Fibroblast of skin of abdomen (primary cell): Measurements from ENCODE around the gene GMPPB.
"Not testable (repeated sequence)": the region's sequence is repeated elsewhere in the genome, so short reads cannot be mapped to it uniquely, and the experiment has no call there.

Experiments
- DNase-seq: peaks from one replicate; pipeline ENCODE4 v3.0.0-alpha.2; 2013

Gene GMPPB

GRCh38 chr3:49689046-49689907, 34.5 kb downstream of the GMPPB start, which contains the start of the genes MST1 and RNF123:
MST1 (minus strand) TSS chr3:49689474; CDS start chr3:49688691, 783 bp downstream.
RNF123 (plus strand) TSS chr3:49689557; CDS start chr3:49691166, 1,609 bp downstream.
- DNase-seq: peak; percentile 90

GRCh38 chr3:49688338-49689045, 35.3 kb downstream of the GMPPB start:
- not testable (repeated sequence) for DNase-seq

- DNase-seq: not testable (repeated sequence)
These were observed 36.3 kb downstream of the GMPPB start for GRCh38 chr3:49687424-49687795.

DNA sequence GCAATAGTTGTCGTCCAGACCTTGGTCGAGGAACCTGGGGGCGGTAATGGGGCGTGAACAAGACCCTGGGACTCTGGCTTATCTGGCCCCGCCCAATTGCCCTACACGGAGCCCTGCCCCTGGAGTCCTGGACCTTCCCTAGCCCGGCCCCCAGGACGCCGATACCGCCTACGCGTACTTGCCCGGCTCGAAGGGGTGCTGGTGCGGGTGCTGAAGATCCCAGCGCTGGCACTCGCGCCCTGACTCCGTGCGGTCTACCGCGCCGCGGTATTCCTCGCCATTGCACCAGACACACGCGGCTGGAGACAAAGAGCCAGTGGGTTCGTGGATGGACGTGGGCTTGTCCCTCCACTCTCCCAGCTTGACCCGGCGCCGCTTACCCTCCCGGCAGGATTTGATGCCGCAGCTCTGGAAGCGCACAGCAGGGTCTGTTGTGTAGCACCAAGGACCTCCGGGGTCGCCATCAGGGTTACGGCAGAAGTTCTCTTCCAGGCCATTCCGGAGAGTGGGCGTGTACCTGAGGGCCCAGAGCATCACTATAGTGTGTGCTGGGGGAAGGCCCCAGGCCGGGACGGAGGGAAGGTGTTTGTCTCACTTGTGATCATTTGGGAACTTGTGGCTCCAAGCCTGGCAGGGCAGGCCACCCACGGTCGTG, 36.9 kb downstream of the GMPPB start:
- DNase-seq: peak; percentile 36

GRCh38 chr3:49686346-49686745, 37.4 kb downstream of the GMPPB start:
- not testable (repeated sequence) for DNase-seq

DNA sequence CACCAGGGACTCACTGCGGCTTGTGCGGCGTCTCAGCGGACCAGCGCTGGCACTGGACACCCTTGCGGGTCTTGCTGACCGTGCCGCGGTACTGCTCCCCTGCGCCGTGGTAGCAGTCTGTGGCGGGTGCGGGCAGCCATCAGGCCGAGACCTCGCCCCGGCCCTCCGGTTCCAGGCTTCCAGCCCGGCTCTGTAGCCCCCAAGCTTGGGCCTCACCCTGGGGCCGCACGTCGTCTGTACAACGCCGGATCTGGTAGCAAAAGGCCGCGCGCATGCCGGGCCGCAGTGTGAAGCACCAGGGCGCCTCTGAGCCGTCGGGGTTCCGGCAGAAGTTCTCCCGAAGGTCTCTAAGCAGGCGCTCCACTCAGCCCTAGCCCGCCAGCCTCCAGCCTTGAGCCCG, 37.9 kb downstream of the GMPPB start:
- not testable (repeated sequence) for DNase-seq

DNA sequence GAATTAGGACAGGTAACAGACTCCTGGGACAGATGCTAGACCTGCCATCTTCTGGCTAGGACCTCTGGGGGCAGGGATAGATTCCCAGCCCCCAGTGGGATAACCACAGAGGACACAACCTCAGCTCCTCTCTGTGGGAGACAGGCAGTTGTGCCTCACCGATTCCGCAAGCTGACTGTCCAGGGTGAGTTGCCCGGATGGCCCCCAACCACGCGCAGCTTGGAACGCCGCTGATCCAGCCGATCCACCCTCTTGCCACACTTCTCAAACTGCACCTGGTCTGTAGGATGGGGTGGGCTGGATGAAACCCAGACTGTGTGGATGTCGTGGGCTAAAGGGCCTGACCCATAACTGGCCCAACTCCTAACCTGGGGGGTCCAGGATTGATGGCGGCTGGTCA, 38.6 kb downstream of the GMPPB start:
- not testable (repeated sequence) for DNase-seq

- DNase-seq: not testable (repeated sequence)
These were observed 39.3 kb downstream of the GMPPB start for GRCh38 chr3:49684453-49684852.

DNA sequence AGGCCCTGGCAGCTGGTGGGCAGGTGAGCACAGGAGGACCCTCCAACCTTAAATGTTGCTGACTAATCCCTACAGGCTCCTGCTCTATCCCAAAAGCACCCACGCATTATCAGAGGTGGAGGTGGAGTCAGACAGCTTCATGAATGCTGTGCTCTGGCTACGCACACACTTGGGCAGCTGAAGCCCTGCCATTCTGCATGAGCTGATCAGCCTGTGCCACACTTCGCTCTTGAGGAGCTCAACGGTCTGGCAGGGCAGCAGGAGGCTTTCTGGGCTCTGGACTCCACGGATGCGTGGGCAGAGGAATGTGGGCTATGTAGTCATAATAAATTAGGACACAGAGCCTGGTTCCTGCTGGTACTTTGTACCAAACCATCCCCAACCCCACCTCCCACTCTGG, 40.6 kb downstream of the GMPPB start:
- no peak for DNase-seq

DNA sequence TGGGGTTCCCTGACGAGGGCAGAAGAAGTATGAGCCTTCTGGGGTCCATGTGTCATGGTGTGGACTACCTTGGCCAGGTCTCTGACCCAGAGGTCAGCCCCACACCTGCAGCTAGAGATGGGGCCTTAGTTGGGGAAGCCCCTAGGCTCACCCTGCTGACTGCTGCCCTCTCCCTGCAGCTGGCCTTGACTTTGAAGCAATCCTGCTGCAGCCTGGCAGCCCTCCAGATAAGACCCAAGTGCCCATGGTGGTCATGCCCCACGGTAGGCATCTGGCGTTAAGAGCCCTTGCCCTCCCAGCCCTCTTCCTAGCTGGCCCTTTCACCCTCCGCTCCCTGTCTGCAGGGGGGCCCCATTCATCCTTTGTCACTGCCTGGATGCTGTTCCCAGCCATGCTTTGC, 42.2 kb downstream of the GMPPB start:
- no peak for DNase-seq

GRCh38 chr3:49681232-49681522, 42.6 kb downstream of the GMPPB start:
- no peak for DNase-seq

- no peak for DNase-seq
These were observed 43.1 kb downstream of the GMPPB start for GRCh38 chr3:49680493-49681231.

DNA sequence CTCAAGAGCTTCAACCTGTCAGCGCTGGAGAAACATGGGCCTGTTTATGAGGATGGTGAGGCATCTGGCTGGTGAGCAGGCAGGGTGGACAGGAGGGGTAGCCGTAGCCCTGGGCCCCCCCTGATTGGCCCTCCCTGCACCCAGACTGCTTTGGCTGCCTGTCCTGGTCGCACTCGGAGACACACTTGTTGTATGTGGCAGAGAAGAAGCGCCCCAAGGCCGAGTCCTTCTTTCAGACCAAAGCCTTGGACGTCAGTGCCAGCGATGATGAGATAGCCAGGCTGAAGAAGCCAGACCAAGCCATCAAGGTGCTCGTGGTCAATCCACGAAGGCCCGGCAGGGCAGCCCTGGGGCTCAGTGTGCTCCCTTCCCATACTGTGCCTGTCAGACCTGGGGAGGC, 47.8 kb downstream of the GMPPB start:
- no peak for DNase-seq

DNA sequence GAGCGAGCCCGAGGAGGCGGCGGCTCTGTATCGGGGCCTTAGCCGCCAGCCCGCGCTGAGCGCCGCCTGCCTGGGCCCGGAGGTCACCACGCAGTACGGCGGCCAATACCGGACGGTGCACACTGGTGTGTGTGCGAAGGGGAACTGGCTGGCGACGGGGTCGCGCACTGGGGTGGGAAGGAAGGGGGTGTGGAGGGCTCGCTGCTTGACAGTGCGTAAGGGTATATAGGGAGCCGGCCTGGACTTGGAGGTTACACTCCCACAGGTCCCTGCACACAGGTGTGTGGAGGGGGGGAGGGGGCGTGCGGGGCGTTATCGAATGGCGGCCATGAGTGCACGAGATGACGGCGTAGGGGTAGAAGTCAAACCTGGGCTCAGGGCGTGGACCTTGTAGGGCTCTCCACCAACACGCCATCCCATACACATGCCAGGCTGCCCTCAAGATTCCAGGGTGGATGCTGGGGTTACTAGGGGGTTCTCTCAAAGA, 49.2 kb downstream of the GMPPB start:
- no peak for DNase-seq

DNA sequence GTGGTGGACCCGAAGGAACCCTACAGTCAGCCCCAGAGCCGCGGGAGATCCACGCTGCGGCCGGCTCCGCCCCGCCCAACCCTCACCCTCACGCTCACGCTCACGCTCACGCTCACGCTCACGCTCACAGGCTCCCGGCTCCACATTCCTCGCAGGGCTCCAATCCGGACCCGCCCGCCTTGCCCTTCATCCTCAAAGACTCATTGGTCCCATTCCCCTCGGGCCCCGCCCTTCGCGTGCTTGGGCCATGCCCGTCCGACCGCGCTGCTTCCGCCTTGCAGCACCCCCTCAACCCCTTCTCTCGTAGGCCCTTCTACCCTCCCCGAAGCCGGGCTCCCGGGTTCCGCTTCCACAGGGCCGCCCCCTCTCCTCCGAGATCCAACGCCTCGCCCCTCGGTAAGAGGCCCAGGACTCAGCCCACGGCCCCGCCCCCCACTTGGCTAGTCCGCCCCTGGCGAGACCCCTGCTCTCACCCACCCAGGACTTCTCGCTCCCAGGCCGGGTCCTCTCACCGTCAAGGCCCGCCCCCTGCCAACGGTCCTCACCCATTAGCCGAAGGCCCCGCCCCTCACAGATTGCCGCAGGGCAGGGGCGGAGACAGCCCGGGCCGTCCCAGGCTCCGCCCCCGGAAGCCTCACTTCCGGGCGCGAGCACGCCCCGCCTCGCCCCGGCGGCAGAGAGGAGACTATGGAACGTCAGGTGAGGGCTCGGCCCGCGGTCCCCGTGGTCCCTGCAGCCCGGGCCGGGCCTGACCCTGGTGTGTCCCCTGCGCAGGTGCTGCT, 49.8 kb downstream of the GMPPB start, which contains the start of gene APEH:
Gene APEH (plus strand): TSS at position 637 of the 782 bp plus-strand sequence. CDS start 51 bp downstream, at position 688.
- peak; percentile 98 for DNase-seq

DNA sequence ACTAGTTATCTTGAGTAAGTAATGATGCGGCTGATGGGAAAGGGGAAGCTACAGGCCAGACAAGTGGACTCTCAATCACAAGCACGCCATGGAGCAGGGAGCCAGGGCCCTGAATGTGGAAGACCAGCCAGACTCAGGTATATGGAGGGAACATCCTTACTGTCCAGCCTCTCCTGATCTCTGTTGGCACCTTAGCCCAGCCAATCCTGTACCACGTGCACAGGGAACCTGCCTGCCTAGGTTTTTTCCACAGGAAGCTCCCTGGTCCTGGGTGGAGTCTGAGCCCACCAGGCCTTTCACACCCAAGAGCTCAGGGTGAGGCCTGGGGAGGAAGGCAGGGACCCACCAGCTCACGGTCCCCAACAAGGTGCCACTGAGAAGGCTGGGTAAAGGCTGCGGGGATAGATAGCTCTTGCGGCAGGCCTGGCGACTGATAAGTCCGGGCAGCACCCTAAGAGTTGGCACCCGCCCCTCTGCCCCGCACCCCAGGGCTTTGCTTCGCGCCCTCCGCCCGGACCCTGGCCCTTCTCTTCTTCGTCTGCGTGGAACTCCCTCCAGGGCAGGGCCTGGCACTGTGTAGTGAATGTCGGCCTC, 50.5 kb downstream of the GMPPB start:
- no peak for DNase-seq

DNA sequence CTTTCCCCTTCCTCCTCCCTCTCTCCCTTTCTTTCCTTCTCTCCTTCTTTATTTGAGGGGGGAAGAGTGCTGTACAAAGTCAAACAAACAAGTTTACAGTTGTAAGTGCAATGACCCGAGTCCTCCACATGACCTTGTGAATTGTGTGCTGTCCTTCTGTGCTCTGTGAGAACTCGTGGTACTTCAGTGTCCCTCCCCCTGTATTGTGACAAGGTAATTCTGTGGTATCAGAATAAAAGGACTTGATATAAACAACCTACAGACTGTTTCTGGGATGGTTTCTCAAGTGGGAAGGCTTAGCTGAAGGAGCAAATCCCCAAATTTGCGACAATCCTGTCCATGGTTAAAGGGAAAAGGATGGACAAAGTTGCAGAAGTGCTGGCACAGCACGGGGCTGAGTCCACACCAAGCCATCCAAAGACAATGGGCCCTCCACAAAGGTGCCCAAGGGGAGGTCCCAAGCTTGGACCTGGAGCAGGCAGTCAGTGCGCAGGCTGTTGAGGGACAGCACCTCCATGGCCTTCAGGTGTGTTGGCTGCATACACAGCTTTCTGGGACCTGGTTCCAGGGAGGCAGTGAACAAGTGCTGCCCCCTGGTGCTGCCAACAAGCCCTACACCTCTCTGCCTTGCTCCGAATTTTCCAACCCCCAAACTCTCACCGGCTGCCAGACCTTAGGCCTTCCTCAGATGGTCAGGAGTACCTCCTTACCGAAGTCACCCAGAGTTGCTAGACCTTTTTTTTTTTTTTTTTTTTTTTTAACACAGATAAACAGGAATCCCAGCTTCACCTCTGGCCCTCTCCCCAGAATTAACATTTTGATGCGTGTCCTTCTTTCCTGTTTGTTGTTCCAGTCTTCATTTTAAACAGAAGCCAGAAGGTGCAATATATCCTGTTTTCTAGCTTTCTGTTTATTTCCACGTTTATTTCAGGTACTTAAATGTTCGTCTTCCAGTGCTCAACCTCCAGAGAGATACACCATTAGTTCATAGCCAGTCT, 52.2 kb downstream of the GMPPB start:
- peak; percentile 52 for DNase-seq

- no peak for DNase-seq
These were observed 52.8 kb downstream of the GMPPB start for GRCh38 chr3:49670940-49671290.
